Hepatocyte (in vitro differentiated cells): ENCODE measurements around the gene NPW. TPM values are rescaled to one million over a fixed set of nuclear protein-coding genes. Genes with fewer than 3 reads are reported as not detected.

Source experiments
- DNase-seq: peaks from one replicate; pipeline ENCODE4 v3.0.0-alpha.2; 2016; ENCODE audit warnings: low spot score
- H2AFZ ChIP-seq: fragments of 200-600 bp; sonication (generic); 2 replicates; pipeline ENCODE4 v1.6.0; 2016; ENCODE audit warnings: antibody characterized with exemption, mild to moderate bottlenecking
- H3K27ac ChIP-seq: fragments of 200-600 bp; sonication (generic); 2 replicates; pipeline ENCODE4 v1.5.1; 2016; ENCODE audit warnings: mild to moderate bottlenecking
- H3K27me3 ChIP-seq: fragments of 200-600 bp; sonication (generic); 2 replicates; pipeline ENCODE4 v1.6.1; 2016
- H3K36me3 ChIP-seq: fragments of 200-600 bp; sonication (generic); replicated peaks from 2 replicates; pipeline ENCODE4 v1.5.1; 2016; ENCODE audit warnings: low read depth; ENCODE audit not compliant: insufficient read depth
- H3K4me1 ChIP-seq: fragments of 200-600 bp; sonication (generic); 2 replicates; pipeline ENCODE4 v1.5.1; 2016; ENCODE audit warnings: mild to moderate bottlenecking, moderate library complexity; ENCODE audit not compliant: insufficient read depth
- H3K4me2 ChIP-seq: fragments of 200-600 bp; sonication (generic); 2 replicates; pipeline ENCODE4 v1.6.0; 2016
- H3K4me3 ChIP-seq: fragments of 200-600 bp; sonication (generic); 2 replicates; pipeline ENCODE4 v1.5.1; 2016; ENCODE audit warnings: mild to moderate bottlenecking
- H3K79me2 ChIP-seq: fragments of 200-600 bp; sonication (generic); 2 replicates; pipeline ENCODE4 v1.6.0; 2017; ENCODE audit warnings: mild to moderate bottlenecking
- H3K9me2 ChIP-seq: fragments of 200-600 bp; sonication (generic); replicated peaks from 2 replicates; pipeline ENCODE4 v1.6.0; 2017; ENCODE audit warnings: mild to moderate bottlenecking; ENCODE audit not compliant: insufficient read depth
- H3K9me3 ChIP-seq: fragments of 200-600 bp; sonication (generic); 2 replicates; pipeline ENCODE4 v1.5.1; 2016; ENCODE audit warnings: low read depth, mild to moderate bottlenecking
- H4K20me1 ChIP-seq: fragments of 200-600 bp; sonication (generic); 2 replicates; pipeline ENCODE4 v1.6.0; 2016; ENCODE audit warnings: mild to moderate bottlenecking; ENCODE audit not compliant: insufficient read depth, poor library complexity, severe bottlenecking
- CTCF ChIP-seq: fragments of 200-600 bp; sonication (generic); IDR thresholded peaks from 2 replicates; pipeline ENCODE4 v1.5.1; 2016; ENCODE audit warnings: antibody characterized with exemption, mild to moderate bottlenecking; ENCODE audit not compliant: poor library complexity
- EZH2 ChIP-seq: fragments of 200-600 bp; sonication (generic); IDR thresholded peaks from 2 replicates; pipeline ENCODE4 v1.6.1; 2016; ENCODE audit warnings: antibody characterized with exemption, mild to moderate bottlenecking, borderline replicate concordance
- EZH2phosphoT487 ChIP-seq: fragments of 200-600 bp; sonication (generic); IDR thresholded peaks from one replicate; pipeline ENCODE4 v1.6.1; 2018; ENCODE audit warnings: antibody characterized with exemption, mild to moderate bottlenecking, low read depth, moderate library complexity; ENCODE audit not compliant: unreplicated experiment, severe bottlenecking
- WGBS: methylation state at CpG from one replicate; pipeline ENCODE4 v1.1.6; 2016; ENCODE audit warnings: low lambda C conversion rate; ENCODE audit errors: missing lambda C conversion rate; 5-methylcytosine and 5-hydroxymethylcytosine counted together
- polyA plus RNA-seq: library from polyadenylated mRNA; unstranded; fragments of >200 nt; fragmentation: Nextera tagmentation; extraction: Ambion mirVana; gene quantifications from 2 replicates; pipeline ENCODE4 v1.2.1, GENCODE V29; 2016
- small RNA-seq: library from RNA; depleted of rRNA; stranded (forward); fragments of <200 nt; gene quantifications from one replicate; pipeline ENCODE3, GENCODE V24; 2014
- total RNA-seq: library from RNA; depleted of rRNA; stranded (reverse); fragments of >200 nt; gene quantifications from 2 replicates; pipeline ENCODE4 v1.2.3, GENCODE V29; 2014

NPW gene
- total and polyA plus RNA-seq, 2 experiments from 2014 or later = 2.7 to 45.2 TPM

- no peak overlapping the region for H3K27ac ChIP-seq
- TF ChIP-seq CTCF = no peak
- no peak overlapping the region for H2AFZ ChIP-seq
- no peak for DNase-seq
- no peaks in the 10 kb centered on the region for H3K36me3 ChIP-seq
- no peaks in the 10 kb centered on the region for H3K79me2 ChIP-seq
- H3K9me3 ChIP-seq = no peaks in the 10 kb centered on the region
- H3K4me3 ChIP-seq = no peak overlapping the region
- 98% methylated on average over 16 of the region's 16 CpGs for WGBS
- H3K4me2 ChIP-seq = no peak overlapping the region
- no peaks in the 10 kb centered on the region for H3K27me3 ChIP-seq
- no peaks in the 10 kb centered on the region for H4K20me1 ChIP-seq
- no peaks in the 10 kb centered on the region for H3K4me1 ChIP-seq
- no peaks in the 10 kb centered on the region for H3K9me2 ChIP-seq
Measured at GRCh38 chr16:2064368-2064945, 44.9 kb downstream of the NPW start.

- H3K4me2 ChIP-seq = no peak overlapping the region
- TF ChIP-seq EZH2phosphoT487 = no peak
- no peak for TF ChIP-seq EZH2
- TF ChIP-seq CTCF = no peak
- H3K27me3 ChIP-seq = no peaks in the 10 kb centered on the region
- no peaks in the 10 kb centered on the region for H4K20me1 ChIP-seq
- no peaks in the 10 kb centered on the region for H3K9me2 ChIP-seq
- no peak overlapping the region for H3K27ac ChIP-seq
- H2AFZ ChIP-seq = no peak overlapping the region
- H3K9me3 ChIP-seq = no peaks in the 10 kb centered on the region
- no peaks in the 10 kb centered on the region for H3K4me1 ChIP-seq
- no peaks in the 10 kb centered on the region for H3K79me2 ChIP-seq
- 99% methylated on average over 11 of the region's 11 CpGs for WGBS
- H3K36me3 ChIP-seq = no peaks in the 10 kb centered on the region
- DNase-seq = no peak
- H3K4me3 ChIP-seq = no peak overlapping the region
Measured at GRCh38 chr16:2066139-2066538, 46.6 kb downstream of the NPW start.

Small RNA genes lying within 50 kb of the gene (small RNA-seq; reads per million reads assigned to genes)
- not detected for gene AC005363.2
- not detected for gene RN7SL219P

Other genes with a start within 250 kb of the NPW start
Only the 30 nearest of the 34 such genes appear.
- gene SPSB3, start 237.2 kb upstream of the NPW start, total RNA-seq = 34.4 and 38.8 TPM in 2 replicates
- 64.6 and 76.4 TPM in 2 replicates for gene SPSB3, start 237.2 kb upstream of the NPW start, polyA plus RNA-seq
- gene NUBP2, start 236.8 kb upstream of the NPW start, total RNA-seq = 72.7 and 85.4 TPM in 2 replicates
- gene NUBP2, start 236.8 kb upstream of the NPW start, polyA plus RNA-seq = 92.9 and 101 TPM in 2 replicates
- gene IGFALS, start 226.1 kb upstream of the NPW start, total RNA-seq = 10.6 and 11.2 TPM in 2 replicates
- 10.7 and 12.6 TPM in 2 replicates for gene IGFALS, start 226.1 kb upstream of the NPW start, polyA plus RNA-seq
- 55.6 and 69.3 TPM in 2 replicates for gene HAGH, start 193.0 kb upstream of the NPW start, total RNA-seq
- 91.7 and 113 TPM in 2 replicates for gene HAGH, start 193.0 kb upstream of the NPW start, polyA plus RNA-seq
- gene FAHD1, start 192.6 kb upstream of the NPW start, total RNA-seq = 80.6 and 101 TPM in 2 replicates
- gene FAHD1, start 192.6 kb upstream of the NPW start, polyA plus RNA-seq = 59.4 and 76.6 TPM in 2 replicates
- 0.60 TPM in 1 of 2 replicates, not detected in the other for gene MEIOB, start 147.6 kb upstream of the NPW start, total RNA-seq
- gene MEIOB, start 147.6 kb upstream of the NPW start, polyA plus RNA-seq = 0.28 TPM in 1 of 2 replicates, not detected in the other
- not detected in 2 replicates for gene HS3ST6, start 101.4 kb upstream of the NPW start, total RNA-seq
- gene HS3ST6, start 101.4 kb upstream of the NPW start, polyA plus RNA-seq = 0.41 and 0.63 TPM in 2 replicates
- 31.3 and 43.4 TPM in 2 replicates for gene MSRB1, start 76.6 kb upstream of the NPW start, total RNA-seq
- gene MSRB1, start 76.6 kb upstream of the NPW start, polyA plus RNA-seq = 48.7 and 62.4 TPM in 2 replicates
- not detected in 2 replicates for gene RPL3L, start 65.1 kb upstream of the NPW start, total RNA-seq
- gene RPL3L, start 65.1 kb upstream of the NPW start, polyA plus RNA-seq = 0.08 TPM in 1 of 2 replicates, not detected in the other
- gene NDUFB10, start 60.2 kb upstream of the NPW start, total RNA-seq = 162 and 234 TPM in 2 replicates
- gene NDUFB10, start 60.2 kb upstream of the NPW start, polyA plus RNA-seq = 244 and 251 TPM in 2 replicates
- 1,991 and 2,285 TPM in 2 replicates for gene RPS2, start 55.0 kb upstream of the NPW start, total RNA-seq
- 1,449 and 1,663 TPM in 2 replicates for gene RPS2, start 55.0 kb upstream of the NPW start, polyA plus RNA-seq
- gene RNF151, start 52.9 kb upstream of the NPW start, total RNA-seq = not detected in 2 replicates
- not detected in 2 replicates for gene RNF151, start 52.9 kb upstream of the NPW start, polyA plus RNA-seq
- gene TBL3, start 47.7 kb upstream of the NPW start, total RNA-seq = 19.9 and 24.2 TPM in 2 replicates
- 48.5 and 56.3 TPM in 2 replicates for gene TBL3, start 47.7 kb upstream of the NPW start, polyA plus RNA-seq
- 2.3 and 5.1 TPM in 2 replicates for gene NOXO1, start 38.3 kb upstream of the NPW start, total RNA-seq
- gene NOXO1, start 38.3 kb upstream of the NPW start, polyA plus RNA-seq = 5.4 and 6.0 TPM in 2 replicates
- gene GFER, start 35.6 kb upstream of the NPW start, total RNA-seq = 34.0 and 34.9 TPM in 2 replicates
- gene GFER, start 35.6 kb upstream of the NPW start, polyA plus RNA-seq = 44.0 and 56.8 TPM in 2 replicates
- gene SYNGR3, start 29.8 kb upstream of the NPW start, total RNA-seq = 1.4 and 2.2 TPM in 2 replicates
- gene SYNGR3, start 29.8 kb upstream of the NPW start, polyA plus RNA-seq = 1.5 and 2.5 TPM in 2 replicates
- gene ZNF598, start 10.0 kb upstream of the NPW start, total RNA-seq = 22.8 and 42.6 TPM in 2 replicates
- gene ZNF598, start 10.0 kb upstream of the NPW start, polyA plus RNA-seq = 29.5 and 36.8 TPM in 2 replicates
- gene NHERF2, start 7.1 kb downstream of the NPW start, total RNA-seq = 25.9 and 29.6 TPM in 2 replicates
- 37.7 and 43.8 TPM in 2 replicates for gene NHERF2, start 7.1 kb downstream of the NPW start, polyA plus RNA-seq
- gene NTHL1, start 28.0 kb downstream of the NPW start, total RNA-seq = 19.6 and 20.2 TPM in 2 replicates
- gene NTHL1, start 28.0 kb downstream of the NPW start, polyA plus RNA-seq = 23.4 and 28.5 TPM in 2 replicates
- gene TSC2, start 28.2 kb downstream of the NPW start, total RNA-seq = 39.5 and 41.8 TPM in 2 replicates
- 78.7 and 113 TPM in 2 replicates for gene TSC2, start 28.2 kb downstream of the NPW start, polyA plus RNA-seq
- gene PKD1, start 116.1 kb downstream of the NPW start, total RNA-seq = 40.2 and 60.6 TPM in 2 replicates
- 35.9 and 49.3 TPM in 2 replicates for gene PKD1, start 116.1 kb downstream of the NPW start, polyA plus RNA-seq
- gene RAB26, start 128.8 kb downstream of the NPW start, total RNA-seq = 4.1 and 8.3 TPM in 2 replicates
- 11.3 and 15.0 TPM in 2 replicates for gene RAB26, start 128.8 kb downstream of the NPW start, polyA plus RNA-seq
- gene TRAF7, start 136.0 kb downstream of the NPW start, total RNA-seq = 55.1 and 73.4 TPM in 2 replicates
- gene TRAF7, start 136.0 kb downstream of the NPW start, polyA plus RNA-seq = 30.0 and 37.4 TPM in 2 replicates
- 0.47 and 0.80 TPM in 2 replicates for gene CASKIN1, start 176.8 kb downstream of the NPW start, total RNA-seq
- 1.7 TPM in 2 replicates for gene CASKIN1, start 176.8 kb downstream of the NPW start, polyA plus RNA-seq
- gene MLST8, start 185.7 kb downstream of the NPW start, total RNA-seq = 28.3 and 52.4 TPM in 2 replicates
- gene MLST8, start 185.7 kb downstream of the NPW start, polyA plus RNA-seq = 87.3 and 88.3 TPM in 2 replicates
- 3.3 and 9.9 TPM in 2 replicates for gene BRICD5, start 191.1 kb downstream of the NPW start, total RNA-seq
- 6.2 and 14.8 TPM in 2 replicates for gene BRICD5, start 191.1 kb downstream of the NPW start, polyA plus RNA-seq
- 20.6 and 24.8 TPM in 2 replicates for gene PGP, start 195.1 kb downstream of the NPW start, total RNA-seq
- gene PGP, start 195.1 kb downstream of the NPW start, polyA plus RNA-seq = 34.2 and 38.0 TPM in 2 replicates
- gene E4F1, start 203.8 kb downstream of the NPW start, total RNA-seq = 18.1 and 19.7 TPM in 2 replicates
- 15.5 and 28.4 TPM in 2 replicates for gene E4F1, start 203.8 kb downstream of the NPW start, polyA plus RNA-seq
- gene DNASE1L2, start 216.7 kb downstream of the NPW start, total RNA-seq = 0.23 and 0.64 TPM in 2 replicates
- 0.27 and 0.80 TPM in 2 replicates for gene DNASE1L2, start 216.7 kb downstream of the NPW start, polyA plus RNA-seq
- gene ECI1, start 231.8 kb downstream of the NPW start, total RNA-seq = 59.9 and 71.4 TPM in 2 replicates
- 133 and 156 TPM in 2 replicates for gene ECI1, start 231.8 kb downstream of the NPW start, polyA plus RNA-seq